Stimulated activated CD4-positive, alpha-beta T cell treated with anti-CD3 and anti-CD28 coated beads, Interleukin-4, amount 100 ng/mL, for 4 hours (primary cell): ENCODE measurements around the gene PTPRH.

Experiments used
- DNase-seq, 2 experiments: peaks; one replicate each; pipeline ENCODE4 v3.0.0-alpha.2; 2020

Gene PTPRH

DNA sequence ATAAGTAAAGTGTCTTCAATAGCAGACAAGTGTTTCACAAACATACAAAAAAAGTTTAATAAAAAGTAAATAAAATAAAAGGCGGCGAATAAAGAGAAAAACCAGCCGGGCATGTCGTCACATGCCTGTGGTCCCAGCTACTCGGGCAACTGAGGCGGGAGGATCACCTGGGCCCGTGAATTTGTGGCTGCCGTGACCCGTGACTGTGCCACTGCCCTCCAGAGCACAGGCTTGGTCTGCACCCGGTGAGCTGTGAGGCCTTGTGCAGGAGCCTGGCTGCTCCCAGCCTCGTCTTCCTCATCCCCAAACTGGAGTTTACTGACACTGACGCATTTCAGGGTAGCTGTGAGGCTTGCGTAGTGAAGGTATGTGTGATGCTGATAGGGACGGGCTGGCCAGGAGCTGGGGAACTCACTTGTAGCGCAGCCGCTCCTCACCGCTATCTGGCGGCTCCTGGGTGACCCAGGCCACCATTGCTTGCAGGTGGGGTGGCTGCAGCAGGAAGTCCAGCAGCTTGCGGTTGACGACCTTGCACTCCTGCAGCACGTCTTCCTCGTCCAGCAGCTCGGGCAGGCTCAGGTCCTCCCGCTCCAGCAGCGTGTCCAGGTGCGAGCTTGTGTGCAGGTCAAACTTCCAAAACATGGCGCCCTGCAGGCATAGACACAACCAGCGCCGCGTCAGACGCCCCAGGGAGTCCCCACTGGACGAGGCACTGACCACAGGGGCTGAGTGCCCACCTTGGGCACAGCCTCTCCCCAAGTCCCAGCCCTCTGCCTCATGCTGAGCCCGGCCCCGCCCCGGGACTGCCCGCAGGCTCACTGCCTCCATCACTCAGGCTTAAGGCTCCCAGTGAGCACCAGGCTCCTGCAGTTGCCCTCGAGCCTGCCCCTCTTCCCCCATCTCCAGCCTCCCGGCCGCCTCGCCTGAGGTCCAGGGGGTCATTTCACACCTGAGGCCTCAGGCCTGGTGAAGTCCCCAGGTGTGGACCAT lies 37.5 kb upstream of the PTPRH start:
- no peak for DNase-seq

DNA sequence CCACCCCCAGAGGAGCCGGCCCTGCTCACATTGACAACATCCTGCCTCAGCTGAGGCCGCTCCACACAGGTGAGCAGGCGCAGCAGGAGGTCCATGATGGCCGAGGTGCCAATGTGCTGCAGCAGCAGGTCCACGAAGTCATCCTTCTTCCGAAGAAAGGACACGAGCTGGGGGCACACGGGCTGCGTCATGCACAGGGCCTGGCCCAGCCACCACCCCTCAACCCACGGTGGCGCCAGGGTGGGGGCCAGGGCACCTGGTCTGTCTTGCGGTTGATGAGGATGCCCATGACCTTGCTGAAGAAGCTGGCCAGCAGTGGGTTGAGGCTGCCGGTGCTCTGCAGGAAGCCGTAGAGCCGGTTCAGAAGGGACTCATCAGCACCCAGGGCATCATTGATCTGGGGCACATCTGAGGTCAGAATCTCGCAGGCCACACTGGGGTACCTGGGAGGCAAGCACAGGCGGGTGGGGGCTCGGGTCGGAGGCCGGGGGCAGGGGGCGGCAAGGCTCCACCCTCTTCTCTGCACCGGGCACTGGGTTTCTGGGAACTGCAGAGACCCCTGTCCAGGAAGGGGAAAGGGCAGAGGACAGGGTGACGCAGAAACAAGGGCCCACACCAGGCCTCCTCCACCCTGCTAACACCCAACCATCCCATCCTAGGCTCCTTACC lies 36.1 kb upstream of the PTPRH start:
- no peak for DNase-seq

DNA sequence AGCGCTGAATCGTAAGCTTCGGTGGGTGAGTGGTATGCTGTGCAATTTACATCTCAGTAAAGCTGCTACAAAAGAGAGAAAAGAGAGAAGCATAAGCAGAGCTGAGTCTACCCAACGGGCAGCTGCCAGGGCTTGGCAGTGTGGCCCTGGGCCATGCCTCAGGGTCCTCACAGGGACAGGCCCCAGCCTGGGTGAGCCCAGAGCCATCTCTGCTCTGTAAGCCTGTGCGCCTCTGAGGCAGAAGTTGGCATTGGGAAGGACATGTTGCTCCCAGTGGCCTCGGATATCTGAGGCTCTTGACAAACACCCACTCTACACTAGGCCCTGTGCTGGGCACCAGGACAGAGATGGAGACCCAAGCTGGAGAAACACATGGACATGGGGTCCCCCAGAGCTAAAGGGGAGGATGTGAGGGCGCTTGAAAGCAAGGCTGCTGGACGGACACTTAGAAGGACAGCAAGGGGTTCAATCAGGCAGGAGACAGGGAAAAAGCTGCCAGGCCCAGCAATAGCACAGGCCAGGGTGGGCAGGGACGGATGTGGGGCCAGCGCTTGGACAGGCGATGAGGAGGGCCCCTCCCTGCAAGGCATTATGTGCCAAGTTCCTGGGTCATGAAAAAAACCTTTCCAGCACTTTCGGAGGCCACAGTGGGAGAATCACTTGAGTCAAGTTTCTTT lies 34.8 kb upstream of the PTPRH start:
- DNase-seq, result no peak

DNA sequence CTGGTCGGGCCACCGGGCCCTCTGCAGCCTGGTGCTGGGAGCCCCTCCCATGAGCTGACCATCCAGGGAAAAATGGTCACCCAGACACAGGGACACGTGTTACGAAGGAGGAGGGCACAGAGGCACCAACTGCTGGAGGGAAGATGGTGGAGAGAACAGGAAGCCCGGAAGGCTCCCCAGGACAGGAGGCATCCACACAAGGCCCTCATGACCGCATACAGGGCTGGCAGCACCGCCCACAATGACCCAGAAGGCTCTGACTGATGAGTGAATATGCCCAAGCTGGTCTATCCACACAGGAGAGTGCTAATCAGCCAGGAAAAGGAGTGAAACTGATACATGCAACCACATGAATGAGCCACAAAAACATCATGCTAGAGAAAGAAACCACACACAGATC lies 33.2 kb upstream of the PTPRH start:
- DNase-seq, result no peak

DNA sequence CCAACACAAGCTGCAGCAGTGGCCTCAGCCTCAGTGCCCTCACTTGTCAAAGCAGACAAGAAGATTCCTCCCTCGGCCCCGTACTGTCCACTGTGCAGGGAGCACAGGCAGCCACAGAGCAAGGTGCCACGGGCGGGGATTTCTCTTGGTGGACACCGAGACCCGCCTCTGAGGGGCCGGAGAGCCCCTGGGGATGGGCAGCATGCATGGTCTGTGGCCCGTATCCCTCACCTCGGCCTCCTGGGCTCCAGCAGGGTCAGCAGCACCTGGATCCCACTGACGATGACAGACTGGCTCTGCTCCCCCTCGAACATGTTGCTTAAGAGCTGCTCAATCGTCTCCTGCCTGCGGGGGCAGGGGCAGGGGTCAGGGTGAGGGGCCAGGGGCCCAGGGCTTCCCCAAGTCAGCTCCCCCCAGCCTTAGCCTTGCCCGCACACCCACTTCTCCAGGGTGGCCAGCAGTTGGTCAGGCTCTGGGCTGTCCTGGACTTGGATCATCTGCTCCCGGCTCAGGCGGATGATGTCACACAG lies 32.7 kb upstream of the PTPRH start:
- no peak for DNase-seq

- no peak for DNase-seq
These were observed 32.0 kb upstream of the PTPRH start for GRCh38 chr19:55241143-55241934.

DNA sequence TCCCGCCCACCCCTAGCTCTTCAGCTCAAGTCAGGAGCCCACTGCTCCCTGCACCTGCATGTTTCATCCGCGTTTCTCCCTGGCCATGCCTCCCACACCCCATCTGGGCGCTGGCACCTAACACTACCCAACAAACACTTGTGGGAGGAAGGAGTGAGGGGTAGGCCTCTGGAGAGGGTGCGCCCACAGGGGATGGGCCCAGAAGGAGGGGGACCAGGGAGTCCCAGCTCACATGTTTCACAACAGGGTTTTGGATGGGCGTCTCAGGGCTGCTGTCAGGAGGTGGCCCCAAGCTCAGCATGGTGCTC lies 31.4 kb upstream of the PTPRH start:
- no peak for DNase-seq

- DNase-seq, result no peak
These were observed 29.7 kb upstream of the PTPRH start for GRCh38 chr19:55239004-55239403.

DNA sequence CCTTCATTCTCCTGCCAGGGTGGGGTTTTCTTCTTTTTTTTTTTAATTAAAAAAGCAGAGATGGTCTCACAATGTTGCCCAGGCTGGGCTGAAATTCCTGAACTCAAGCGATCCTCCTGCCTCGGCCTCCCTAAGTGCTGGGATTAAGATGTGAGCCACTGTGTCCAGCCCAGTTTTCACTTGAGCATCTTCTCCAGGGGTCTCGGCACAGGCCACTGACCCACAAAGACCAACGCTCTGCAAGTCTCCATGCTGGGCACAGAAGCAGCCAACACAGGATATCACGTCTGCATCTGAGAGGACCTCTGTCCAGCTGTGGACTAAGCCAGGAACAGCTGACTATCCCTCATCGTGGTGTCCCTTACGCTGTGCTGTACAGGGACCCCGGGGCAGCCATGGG lies 28.7 kb upstream of the PTPRH start:
- DNase-seq, result no peak

DNA sequence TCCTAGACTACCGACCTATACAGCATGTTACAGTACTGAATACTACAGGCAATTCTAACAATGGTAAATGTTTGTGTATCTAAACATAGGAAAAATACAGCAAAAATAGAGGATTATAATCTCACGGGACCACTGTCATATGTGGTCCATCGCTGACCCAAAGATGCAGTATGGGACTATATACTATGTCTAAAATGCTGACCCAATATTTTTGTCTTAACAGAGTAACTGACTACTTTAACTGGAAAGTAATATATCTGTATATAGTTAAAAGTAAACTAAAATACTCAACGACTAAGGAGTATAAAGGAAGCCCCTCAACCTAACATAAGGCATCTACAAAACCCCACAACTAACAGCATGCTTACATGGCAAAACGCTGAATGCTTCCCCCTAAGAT lies 23.7 kb upstream of the PTPRH start:
- DNase-seq, result no peak

- no peak for DNase-seq
These were observed 22.9 kb upstream of the PTPRH start for GRCh38 chr19:55232286-55232602.

DNA sequence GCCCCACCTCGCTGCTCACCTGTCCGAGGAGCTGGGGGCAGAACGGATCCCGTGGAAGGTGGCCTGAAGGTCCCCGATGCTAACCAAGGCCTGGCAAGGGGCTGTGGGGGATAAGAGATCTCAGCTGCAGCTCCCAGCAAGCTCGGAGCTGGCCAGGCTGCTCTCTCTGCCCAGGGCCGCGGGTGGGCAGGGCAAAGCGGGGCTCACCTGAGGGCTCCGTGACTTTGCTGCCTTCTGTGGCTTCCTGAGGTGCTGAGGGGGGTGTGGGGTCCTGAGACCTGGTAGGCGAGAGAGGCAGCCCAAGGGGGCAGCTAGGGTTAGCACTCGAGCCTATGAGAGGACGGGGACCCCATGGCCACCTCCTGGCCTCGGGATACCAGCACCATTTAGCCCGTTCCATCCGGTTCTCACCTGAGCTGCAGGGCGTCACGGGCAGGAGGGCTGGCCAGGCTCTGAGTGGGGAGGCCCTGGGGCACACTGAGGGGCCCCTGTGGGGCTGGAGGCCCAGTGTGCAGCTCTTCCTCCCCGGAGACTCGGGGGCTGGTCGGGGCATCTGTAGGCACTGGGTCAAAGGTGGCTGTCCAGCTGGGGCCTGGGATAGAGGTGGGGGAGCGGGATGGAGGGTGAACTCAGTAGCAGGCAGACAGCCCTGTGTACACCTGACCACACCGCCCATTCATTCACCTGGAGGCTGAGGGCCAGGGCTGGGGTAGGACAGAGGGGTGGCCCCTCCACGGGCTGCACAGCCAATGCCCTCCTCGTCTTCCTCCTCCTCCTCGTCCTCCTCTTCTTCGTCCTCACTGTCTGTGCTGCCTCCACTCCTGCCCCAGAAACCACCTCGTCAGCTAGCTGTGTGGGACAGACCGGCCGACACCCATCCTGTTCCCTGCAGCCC lies 22.3 kb upstream of the PTPRH start:
- DNase-seq, result no peak

DNA sequence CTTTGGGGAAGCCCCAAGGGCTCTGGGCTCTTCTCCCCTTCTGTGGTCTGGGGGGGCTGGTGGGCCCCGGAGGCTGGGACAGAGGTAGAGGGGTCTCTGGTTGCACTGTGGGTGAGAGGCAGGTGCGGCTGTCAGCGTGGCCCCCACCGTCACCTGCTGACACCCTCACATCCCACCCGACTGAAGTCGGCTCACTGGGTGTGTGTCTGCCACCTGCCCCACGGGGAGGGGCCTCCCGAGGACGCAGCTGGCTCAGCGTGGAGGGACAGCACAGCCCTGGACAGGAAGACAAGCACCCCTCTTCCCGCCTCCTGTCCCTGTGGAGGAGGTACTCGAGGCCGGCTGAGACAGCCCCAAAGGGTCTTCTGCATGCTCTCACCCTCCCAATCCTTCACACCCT lies 21.5 kb upstream of the PTPRH start:
- DNase-seq, result no peak

DNA sequence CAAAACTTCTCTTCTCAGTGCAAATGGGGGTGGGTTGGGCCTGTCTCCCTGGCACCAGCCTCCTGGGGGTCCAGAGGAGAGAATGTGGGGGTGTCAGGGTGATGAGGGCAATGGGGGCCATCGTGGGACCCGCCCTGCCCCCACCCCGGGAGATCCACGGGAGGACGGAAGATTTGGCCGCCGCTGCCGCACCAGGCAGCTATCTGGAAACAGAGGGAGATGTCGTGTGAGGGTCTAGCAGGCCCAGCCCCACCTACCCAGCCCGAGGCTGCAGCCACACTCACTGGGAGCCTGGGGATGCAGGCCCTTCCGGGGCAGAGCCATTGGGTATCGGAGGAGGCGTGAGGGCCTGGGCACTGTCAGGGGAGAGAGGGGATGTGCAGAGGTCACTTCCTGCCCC lies 21.0 kb upstream of the PTPRH start:
- DNase-seq, result no peak

DNA sequence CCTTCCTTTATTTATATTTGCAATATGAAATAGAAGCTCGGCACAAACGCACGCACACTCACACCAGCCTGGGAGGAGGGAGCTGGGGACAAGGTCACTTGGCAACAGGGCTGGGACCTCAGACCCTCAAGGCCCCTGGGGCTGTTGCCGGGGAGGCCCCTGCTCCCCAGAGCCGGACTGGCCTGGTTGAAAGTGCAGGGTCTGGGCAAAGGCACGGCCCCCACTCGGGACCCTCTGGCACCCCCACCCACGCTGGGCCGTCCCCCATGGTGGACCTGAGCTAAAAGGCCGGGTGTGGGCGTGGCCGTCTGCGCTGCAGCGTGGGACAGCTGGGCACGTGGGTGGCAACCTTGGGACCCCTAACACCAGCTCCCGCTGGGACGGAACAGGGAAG lies 20.5 kb upstream of the PTPRH start:
- DNase-seq, result no peak

- no peak for DNase-seq
These were observed 20.0 kb upstream of the PTPRH start for GRCh38 chr19:55229145-55229788.

GRCh38 chr19:55228403-55229031 lies 19.2 kb upstream of the PTPRH start, which contains the start of gene TMEM86B:
Gene TMEM86B (minus strand): TSS chr19:55228763. CDS start chr19:55228741, 22 bp downstream.
- no peak for DNase-seq

DNA sequence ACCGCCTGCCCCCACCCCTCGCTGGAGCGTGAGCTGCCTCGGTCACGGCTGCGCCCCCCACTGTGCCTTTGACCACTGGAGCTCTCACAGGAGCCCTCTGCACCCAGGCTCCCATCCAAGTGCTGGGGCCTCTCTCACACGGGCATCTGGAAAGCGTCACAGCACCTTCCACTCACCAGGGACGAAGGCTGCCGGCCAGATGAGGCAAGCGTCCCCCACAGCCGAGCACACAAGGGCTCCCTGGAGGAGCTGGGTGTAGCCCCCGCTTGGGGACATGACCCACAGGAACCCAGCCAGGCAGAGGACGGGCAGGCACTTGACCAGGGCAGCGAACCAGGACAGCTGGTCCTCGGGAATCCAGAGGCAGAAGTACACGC lies 18.7 kb upstream of the PTPRH start:
- no peak for DNase-seq

GRCh38 chr19:55227241-55228014 lies 18.1 kb upstream of the PTPRH start:
- DNase-seq, result no peak

DNA sequence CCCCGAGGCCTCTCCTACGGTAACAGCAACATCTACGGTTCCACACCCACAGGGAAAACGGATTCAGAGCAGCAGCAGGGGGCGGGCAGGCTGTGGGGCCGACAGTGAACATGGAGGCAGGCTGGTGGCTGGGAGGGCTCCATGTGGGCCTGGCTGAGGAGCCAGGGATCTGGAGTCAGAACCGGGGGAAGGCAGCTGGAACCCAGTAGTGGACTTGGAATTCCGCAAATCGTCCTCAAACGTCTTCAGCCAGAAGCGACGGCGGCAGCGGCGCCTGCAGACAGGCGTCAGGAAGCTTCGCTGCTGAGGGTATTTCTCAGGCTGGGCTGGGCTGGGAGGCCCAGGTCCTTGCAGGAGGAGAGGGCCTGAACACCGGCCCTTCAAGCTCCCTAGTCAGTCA lies 17.5 kb upstream of the PTPRH start:
- no peak for DNase-seq
